ENCODE data around the gene OSR1. TPM values are rescaled to one million over a fixed set of nuclear protein-coding genes. Genes with fewer than 3 reads are reported as not detected.

OSR1 gene
- total and polyA plus RNA-seq, 4 donors = 0.14 to 0.70 (median 0.17) TPM; not detected in 1

DNA sequence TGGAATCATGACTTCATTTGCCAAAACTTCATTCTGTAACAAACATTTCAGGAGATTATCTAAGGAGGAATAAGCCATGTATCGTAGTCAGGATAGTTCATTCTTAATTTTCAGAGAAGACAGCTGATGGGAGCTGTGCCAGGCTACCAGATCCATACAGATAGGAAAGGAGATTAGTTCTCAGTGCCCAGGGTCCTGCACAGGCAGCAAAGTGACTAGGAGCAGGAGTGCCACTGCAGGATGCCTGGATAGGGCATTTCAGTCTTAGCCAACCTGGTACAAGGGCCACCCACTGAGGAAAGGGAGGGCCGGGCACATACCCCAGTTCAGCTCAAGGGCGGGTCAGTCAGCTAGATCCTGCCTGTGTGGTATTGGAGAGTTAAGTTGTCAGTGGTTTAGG is 6.7 kb upstream of the OSR1 start:
- no peak overlapping the region for H3K4me3 ChIP-seq (ENCODE audit: low read depth in 1 of 3, low read length in 3 of 3)
- H3K9ac ChIP-seq (ENCODE audit: low read depth in 1 of 2, low read length in 2 of 2) = no peak overlapping the region
- no peaks in the 10 kb centered on the region for H3K36me3 ChIP-seq (ENCODE audit: control insufficient read depth in 4 of 4, insufficient read depth in 3 of 4, low read depth in 1 of 4, low read length in 3 of 4)
- H3K27ac ChIP-seq (ENCODE audit: low read depth in 1 of 2, low read length in 2 of 2) = no peak overlapping the region
- TF ChIP-seq, protein P1, sequence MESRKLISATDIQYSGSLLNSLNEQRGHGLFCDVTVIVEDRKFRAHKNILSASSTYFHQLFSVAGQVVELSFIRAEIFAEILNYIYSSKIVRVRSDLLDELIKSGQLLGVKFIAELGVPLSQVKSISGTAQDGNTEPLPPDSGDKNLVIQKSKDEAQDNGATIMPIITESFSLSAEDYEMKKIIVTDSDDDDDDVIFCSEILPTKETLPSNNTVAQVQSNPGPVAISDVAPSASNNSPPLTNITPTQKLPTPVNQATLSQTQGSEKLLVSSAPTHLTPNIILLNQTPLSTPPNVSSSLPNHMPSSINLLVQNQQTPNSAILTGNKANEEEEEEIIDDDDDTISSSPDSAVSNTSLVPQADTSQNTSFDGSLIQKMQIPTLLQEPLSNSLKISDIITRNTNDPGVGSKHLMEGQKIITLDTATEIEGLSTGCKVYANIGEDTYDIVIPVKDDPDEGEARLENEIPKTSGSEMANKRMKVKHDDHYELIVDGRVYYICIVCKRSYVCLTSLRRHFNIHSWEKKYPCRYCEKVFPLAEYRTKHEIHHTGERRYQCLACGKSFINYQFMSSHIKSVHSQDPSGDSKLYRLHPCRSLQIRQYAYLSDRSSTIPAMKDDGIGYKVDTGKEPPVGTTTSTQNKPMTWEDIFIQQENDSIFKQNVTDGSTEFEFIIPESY (IDR thresholded peaks at IDR 0.05) = no peak
- TF ChIP-seq FOXA2 (IDR thresholded peaks at IDR 0.05) = no peak
- TF ChIP-seq, protein P2, sequence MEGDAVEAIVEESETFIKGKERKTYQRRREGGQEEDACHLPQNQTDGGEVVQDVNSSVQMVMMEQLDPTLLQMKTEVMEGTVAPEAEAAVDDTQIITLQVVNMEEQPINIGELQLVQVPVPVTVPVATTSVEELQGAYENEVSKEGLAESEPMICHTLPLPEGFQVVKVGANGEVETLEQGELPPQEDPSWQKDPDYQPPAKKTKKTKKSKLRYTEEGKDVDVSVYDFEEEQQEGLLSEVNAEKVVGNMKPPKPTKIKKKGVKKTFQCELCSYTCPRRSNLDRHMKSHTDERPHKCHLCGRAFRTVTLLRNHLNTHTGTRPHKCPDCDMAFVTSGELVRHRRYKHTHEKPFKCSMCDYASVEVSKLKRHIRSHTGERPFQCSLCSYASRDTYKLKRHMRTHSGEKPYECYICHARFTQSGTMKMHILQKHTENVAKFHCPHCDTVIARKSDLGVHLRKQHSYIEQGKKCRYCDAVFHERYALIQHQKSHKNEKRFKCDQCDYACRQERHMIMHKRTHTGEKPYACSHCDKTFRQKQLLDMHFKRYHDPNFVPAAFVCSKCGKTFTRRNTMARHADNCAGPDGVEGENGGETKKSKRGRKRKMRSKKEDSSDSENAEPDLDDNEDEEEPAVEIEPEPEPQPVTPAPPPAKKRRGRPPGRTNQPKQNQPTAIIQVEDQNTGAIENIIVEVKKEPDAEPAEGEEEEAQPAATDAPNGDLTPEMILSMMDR (IDR thresholded peaks at IDR 0.05; ENCODE audit: low read depth, low read length, missing input control) = no peak
- TF ChIP-seq HNF4A (conservative IDR thresholded peaks at IDR 0.05) = no peak
- TF ChIP-seq, protein P3, sequence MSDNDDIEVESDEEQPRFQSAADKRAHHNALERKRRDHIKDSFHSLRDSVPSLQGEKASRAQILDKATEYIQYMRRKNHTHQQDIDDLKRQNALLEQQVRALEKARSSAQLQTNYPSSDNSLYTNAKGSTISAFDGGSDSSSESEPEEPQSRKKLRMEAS (IDR thresholded peaks at IDR 0.05) = no peak
- TF ChIP-seq YY1 (IDR thresholded peaks at IDR 0.05) = no peak
- peaks cover 0 to 6% (median 0%) of the 10 kb centered on the region in 4 donors for H3K27me3 ChIP-seq (ENCODE audit: control insufficient read depth in 4 of 4, insufficient read depth in 4 of 4, low read length in 3 of 4)
- DNase-seq (ENCODE audit: low spot score) = no peak
- peaks cover 0 to 23% (median 13%) of the 10 kb centered on the region in 4 donors for H3K4me1 ChIP-seq (ENCODE audit: control insufficient read depth in 4 of 4, insufficient read depth in 4 of 4, low read length in 3 of 4)
- H3K9me3 ChIP-seq (ENCODE audit: control insufficient read depth in 4 of 4, low read length in 3 of 4) = no peaks in the 10 kb centered on the region
- 92% methylated on average over 3 of the region's 3 CpGs for WGBS

DNA sequence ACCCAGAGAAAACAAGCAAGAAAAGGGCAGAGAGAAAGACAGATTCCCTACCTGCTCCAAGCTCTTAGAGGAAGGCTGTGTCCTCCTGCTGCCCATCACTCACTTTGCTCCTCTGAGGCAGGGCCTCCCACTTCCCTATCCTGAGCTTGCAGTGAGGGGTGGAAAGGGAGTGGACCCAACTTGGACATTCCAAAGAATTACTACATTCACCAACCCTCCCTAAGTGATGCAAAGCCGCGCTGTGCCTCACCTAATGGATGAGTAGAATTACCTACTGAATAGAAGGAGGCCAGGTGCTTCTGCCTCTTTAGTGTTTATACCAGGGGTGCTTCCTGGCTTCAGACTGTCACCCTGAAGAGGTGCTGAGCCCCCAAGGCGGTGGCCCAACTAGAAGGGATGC is 5.6 kb upstream of the OSR1 start:
- no peak for DNase-seq (ENCODE audit: low spot score)
- H3K27me3 ChIP-seq (ENCODE audit: control insufficient read depth in 4 of 4, insufficient read depth in 4 of 4, low read length in 3 of 4) = peaks cover 0 to 8% (median 0%) of the 10 kb centered on the region in 4 donors
- H3K4me1 ChIP-seq (ENCODE audit: control insufficient read depth in 4 of 4, insufficient read depth in 4 of 4, low read length in 3 of 4) = peaks cover 0 to 23% (median 13%) of the 10 kb centered on the region in 4 donors
- no peak overlapping the region for H3K27ac ChIP-seq (ENCODE audit: low read depth in 1 of 2, low read length in 2 of 2)
- H3K9ac ChIP-seq (ENCODE audit: low read depth in 1 of 2, low read length in 2 of 2) = no peak overlapping the region
- 53% methylated on average over 3 of the region's 3 CpGs for WGBS
- H3K4me3 ChIP-seq (ENCODE audit: low read depth in 1 of 3, low read length in 3 of 3) = no peak overlapping the region
- H3K36me3 ChIP-seq (ENCODE audit: control insufficient read depth in 4 of 4, insufficient read depth in 3 of 4, low read depth in 1 of 4, low read length in 3 of 4) = no peaks in the 10 kb centered on the region
- H3K9me3 ChIP-seq (ENCODE audit: control insufficient read depth in 4 of 4, low read length in 3 of 4) = no peaks in the 10 kb centered on the region
- TF ChIP-seq GABPA (IDR thresholded peaks at IDR 0.05 in 1 of 2, conservative IDR thresholded peaks at IDR 0.05 in 1 of 2) (no peak), NR2F2 (IDR thresholded peaks at IDR 0.05) (no peak), EGR1 (IDR thresholded peaks at IDR 0.05; ENCODE audit: low read depth in 2 of 2) (no peak), RXRA (IDR thresholded peaks at IDR 0.05) (no peak), HNF4A (conservative IDR thresholded peaks at IDR 0.05) (no peak), YY1 (IDR thresholded peaks at IDR 0.05) (no peak), TAF1 (conservative IDR thresholded peaks at IDR 0.05) (no peak), RAD21 (IDR thresholded peaks at IDR 0.05) (no peak)
- TF ChIP-seq, protein P3 (IDR thresholded peaks at IDR 0.05) = no peak
- TF ChIP-seq, protein P1 (IDR thresholded peaks at IDR 0.05) = no peak
- TF ChIP-seq, protein P4, sequence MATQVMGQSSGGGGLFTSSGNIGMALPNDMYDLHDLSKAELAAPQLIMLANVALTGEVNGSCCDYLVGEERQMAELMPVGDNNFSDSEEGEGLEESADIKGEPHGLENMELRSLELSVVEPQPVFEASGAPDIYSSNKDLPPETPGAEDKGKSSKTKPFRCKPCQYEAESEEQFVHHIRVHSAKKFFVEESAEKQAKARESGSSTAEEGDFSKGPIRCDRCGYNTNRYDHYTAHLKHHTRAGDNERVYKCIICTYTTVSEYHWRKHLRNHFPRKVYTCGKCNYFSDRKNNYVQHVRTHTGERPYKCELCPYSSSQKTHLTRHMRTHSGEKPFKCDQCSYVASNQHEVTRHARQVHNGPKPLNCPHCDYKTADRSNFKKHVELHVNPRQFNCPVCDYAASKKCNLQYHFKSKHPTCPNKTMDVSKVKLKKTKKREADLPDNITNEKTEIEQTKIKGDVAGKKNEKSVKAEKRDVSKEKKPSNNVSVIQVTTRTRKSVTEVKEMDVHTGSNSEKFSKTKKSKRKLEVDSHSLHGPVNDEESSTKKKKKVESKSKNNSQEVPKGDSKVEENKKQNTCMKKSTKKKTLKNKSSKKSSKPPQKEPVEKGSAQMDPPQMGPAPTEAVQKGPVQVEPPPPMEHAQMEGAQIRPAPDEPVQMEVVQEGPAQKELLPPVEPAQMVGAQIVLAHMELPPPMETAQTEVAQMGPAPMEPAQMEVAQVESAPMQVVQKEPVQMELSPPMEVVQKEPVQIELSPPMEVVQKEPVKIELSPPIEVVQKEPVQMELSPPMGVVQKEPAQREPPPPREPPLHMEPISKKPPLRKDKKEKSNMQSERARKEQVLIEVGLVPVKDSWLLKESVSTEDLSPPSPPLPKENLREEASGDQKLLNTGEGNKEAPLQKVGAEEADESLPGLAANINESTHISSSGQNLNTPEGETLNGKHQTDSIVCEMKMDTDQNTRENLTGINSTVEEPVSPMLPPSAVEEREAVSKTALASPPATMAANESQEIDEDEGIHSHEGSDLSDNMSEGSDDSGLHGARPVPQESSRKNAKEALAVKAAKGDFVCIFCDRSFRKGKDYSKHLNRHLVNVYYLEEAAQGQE (IDR thresholded peaks at IDR 0.05) = no peak
- TF ChIP-seq, protein P5, sequence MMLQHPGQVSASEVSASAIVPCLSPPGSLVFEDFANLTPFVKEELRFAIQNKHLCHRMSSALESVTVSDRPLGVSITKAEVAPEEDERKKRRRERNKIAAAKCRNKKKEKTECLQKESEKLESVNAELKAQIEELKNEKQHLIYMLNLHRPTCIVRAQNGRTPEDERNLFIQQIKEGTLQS (IDR thresholded peaks at IDR 0.05) = no peak
- TF ChIP-seq, protein P2 (IDR thresholded peaks at IDR 0.05; ENCODE audit: low read depth, low read length, missing input control) = no peak
